Naive thymus-derived CD4-positive, alpha-beta T cell (primary cell): ENCODE measurements around the gene PSMA7. TPM values are rescaled to one million over a fixed set of nuclear protein-coding genes. Genes with fewer than 3 reads are reported as not detected.

ENCODE experiments used
- ATAC-seq: fragments of 150-1000 bp; cut with Tn5 transposase; 2 replicates; pipeline ENCODE4 v1.10.0; 2021; ENCODE audit warnings: mild to moderate bottlenecking, moderate library complexity
- CTCF ChIA-PET: fragments of 350-600 bp; sonication (Branson Sonifier 250); formaldehyde crosslinking; loops from one replicate; lab custom pipeline; 2021; ENCODE audit warnings: antibody characterized with exemption; lab: Charles Lee
- POLR2A ChIA-PET: fragments of 350-600 bp; sonication (Branson Sonifier 250); formaldehyde crosslinking; loops from one replicate; lab custom pipeline; 2021; ENCODE audit warnings: antibody characterized with exemption, inconsistent platforms; lab: Charles Lee
- DNase-seq, 9 donors: peaks; one replicate each; pipeline versions ENCODE4 v3.0.0 to v3.0.0-alpha.2; 2020 to 2022; ENCODE audit warnings: mixed read lengths in 1 of 9
- H3K27ac ChIP-seq: one replicate; pipeline ENCODE4 v1.7.0; 2013; ENCODE audit warnings: mild to moderate bottlenecking, low read depth, low read length, moderate library complexity
- H3K27me3 ChIP-seq, 2 donors: one replicate each; pipeline ENCODE4 v1.7.0; 2013; ENCODE audit warnings: low read length in 2 of 2, mild to moderate bottlenecking in 2 of 2, moderate library complexity in 2 of 2; ENCODE audit not compliant: control insufficient read depth in 2 of 2, insufficient read depth in 2 of 2
- H3K36me3 ChIP-seq, 3 experiments: 1 replicate in 2 of 3; 2 replicates in 1 of 3; pipeline ENCODE4 v1.7.0; 2013; ENCODE audit warnings: low read length in 3 of 3, mild to moderate bottlenecking in 3 of 3, moderate library complexity in 1 of 3; ENCODE audit not compliant: insufficient read depth in 3 of 3, control insufficient read depth in 2 of 3
- H3K4me1 ChIP-seq, 2 donors: one replicate each; pipeline ENCODE4 v1.7.0; 2013; ENCODE audit warnings: low read length in 2 of 2, mild to moderate bottlenecking in 2 of 2, moderate library complexity in 1 of 2; ENCODE audit not compliant: control insufficient read depth in 2 of 2, insufficient read depth in 2 of 2
- H3K4me3 ChIP-seq: 2 replicates; pipeline ENCODE4 v1.7.0; 2013; ENCODE audit warnings: mild to moderate bottlenecking, low read length
- H3K9me3 ChIP-seq, 3 experiments: 1 replicate in 2 of 3; 2 replicates in 1 of 3; pipeline ENCODE4 v1.7.0; 2013; ENCODE audit warnings: low read length in 3 of 3; ENCODE audit not compliant: control insufficient read depth in 2 of 3
- H3K27ac Mint-ChIP-seq, 9 donors: one replicate each; pipeline ENCODE4 v1.8.0; 2020 to 2022; ENCODE audit warnings: mixed read lengths in 9 of 9, mild to moderate bottlenecking in 8 of 9, moderate library complexity in 5 of 9, inconsistent platforms in 2 of 9
- H3K27me3 Mint-ChIP-seq, 5 donors: one replicate each; pipeline ENCODE4 v1.8.0; 2021 to 2022; ENCODE audit warnings: mixed read lengths in 5 of 5, mild to moderate bottlenecking in 1 of 5
- H3K36me3 Mint-ChIP-seq, 5 donors: one replicate each; pipeline ENCODE4 v1.8.0; 2020 to 2022; ENCODE audit warnings: mixed read lengths in 5 of 5, mild to moderate bottlenecking in 3 of 5, inconsistent platforms in 1 of 5
- H3K4me1 Mint-ChIP-seq, 7 donors: one replicate each; pipeline ENCODE4 v1.8.0; 2020 to 2022; ENCODE audit warnings: mixed read lengths in 7 of 7, mild to moderate bottlenecking in 3 of 7, inconsistent platforms in 1 of 7
- H3K4me3 Mint-ChIP-seq, 10 donors: one replicate each; pipeline ENCODE4 v1.8.0; 2020 to 2022; ENCODE audit warnings: mild to moderate bottlenecking in 10 of 10, mixed read lengths in 10 of 10, moderate library complexity in 6 of 10, inconsistent platforms in 2 of 10
- H3K9me3 Mint-ChIP-seq, 11 donors: one replicate each; pipeline ENCODE4 v1.8.0; 2020 to 2022; ENCODE audit warnings: mixed read lengths in 11 of 11, mild to moderate bottlenecking in 4 of 11, inconsistent platforms in 1 of 11, moderate library complexity in 1 of 11
- intact Hi-C, 2 donors: fragments of 100-400 bp; cut with micrococcal nuclease; formaldehyde crosslinking; loops; one replicate each; pipeline ENCODE4 v1.15.1; 2023
- polyA plus RNA-seq, 2 donors: library from polyadenylated mRNA; unstranded; fragments of 300-500 nt; fragmentation: Illumina TruSeq; gene quantifications; one replicate each; pipeline ENCODE4 v1.2.3, GENCODE V29; 2021
- total RNA-seq, 6 experiments: library from RNA in 5 of 6; stranded (reverse) in 5 of 6; gene quantifications; 1 replicate in 5 of 6; 2 replicates in 1 of 6; pipeline ENCODE4 v1.2.3 and lab custom pipeline; 2021 to 2026

Gene PSMA7
- total and polyA plus RNA-seq, 7 experiments from 2014 or later: 125 to 406 (median 186) TPM

DNA sequence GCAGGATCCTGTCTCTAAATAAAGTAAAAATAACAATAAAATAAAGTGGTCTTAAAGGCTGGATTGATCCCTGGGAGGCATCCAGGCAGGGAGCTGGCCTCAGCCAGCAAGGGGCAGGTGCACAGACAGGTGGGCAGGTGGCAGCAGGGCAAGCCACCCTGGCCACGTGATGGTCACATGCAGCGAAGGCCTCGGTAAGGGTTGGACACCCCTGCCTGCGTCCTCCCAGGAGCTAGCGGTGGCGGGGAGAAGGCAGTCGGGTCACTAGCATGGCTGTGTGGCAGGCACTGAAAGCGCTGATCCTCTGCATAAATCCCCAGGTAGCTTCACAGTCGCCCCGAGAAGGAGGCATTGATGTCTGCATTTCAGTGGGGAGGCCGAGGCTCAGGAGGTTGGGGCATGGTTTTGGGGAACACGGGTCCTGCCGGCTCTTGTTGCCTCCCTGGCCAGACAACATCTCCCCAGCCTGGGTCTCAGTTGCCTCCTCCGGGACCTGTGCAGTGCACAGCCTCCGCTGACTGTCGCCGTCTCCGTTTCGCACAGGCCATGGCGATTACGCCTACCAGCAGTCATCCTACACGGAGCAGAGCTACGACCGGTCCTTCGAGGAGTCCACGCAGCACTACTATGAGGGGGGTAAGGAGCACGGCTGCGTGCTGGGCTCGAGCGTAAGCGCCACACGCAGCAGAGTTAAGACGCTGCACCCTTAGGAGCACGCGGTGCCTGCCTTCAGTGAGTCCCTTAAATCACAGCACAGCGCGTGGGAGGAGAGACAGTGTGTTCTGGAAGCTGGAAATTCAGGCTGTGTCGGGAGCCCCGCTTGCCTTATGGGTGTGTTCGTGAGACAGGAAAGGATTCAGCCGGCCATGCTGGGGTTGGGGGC lies 21.9 kb upstream of the PSMA7 start:
- H3K4me1 Mint-ChIP-seq: no peaks in the 10 kb centered on the region
- H3K4me1 ChIP-seq: no peaks in the 10 kb centered on the region
- no peaks in the 10 kb centered on the region for H3K9me3 Mint-ChIP-seq
- H3K27ac ChIP-seq: no peak overlapping the region
- DNase-seq: no peak
- intact Hi-C loops: no loop called here
- H3K27me3 Mint-ChIP-seq: no peaks in the 10 kb centered on the region
- ATAC-seq: no peak
- H3K36me3 ChIP-seq: peaks cover 0 to 70% (median 0%) of the 10 kb centered on the region in 3 experiments
- H3K4me3 Mint-ChIP-seq: no peak overlapping the region
- no peaks in the 10 kb centered on the region for H3K9me3 ChIP-seq
- H3K4me3 ChIP-seq: no peak overlapping the region
- no peak overlapping the region for H3K27ac Mint-ChIP-seq
- ChIA-PET POLR2A (no interaction called here), CTCF (no interaction called here)
- H3K36me3 Mint-ChIP-seq: peaks cover 0 to 13% (median 6%) of the 10 kb centered on the region in 5 donors
- H3K27me3 ChIP-seq: no peaks in the 10 kb centered on the region

DNA sequence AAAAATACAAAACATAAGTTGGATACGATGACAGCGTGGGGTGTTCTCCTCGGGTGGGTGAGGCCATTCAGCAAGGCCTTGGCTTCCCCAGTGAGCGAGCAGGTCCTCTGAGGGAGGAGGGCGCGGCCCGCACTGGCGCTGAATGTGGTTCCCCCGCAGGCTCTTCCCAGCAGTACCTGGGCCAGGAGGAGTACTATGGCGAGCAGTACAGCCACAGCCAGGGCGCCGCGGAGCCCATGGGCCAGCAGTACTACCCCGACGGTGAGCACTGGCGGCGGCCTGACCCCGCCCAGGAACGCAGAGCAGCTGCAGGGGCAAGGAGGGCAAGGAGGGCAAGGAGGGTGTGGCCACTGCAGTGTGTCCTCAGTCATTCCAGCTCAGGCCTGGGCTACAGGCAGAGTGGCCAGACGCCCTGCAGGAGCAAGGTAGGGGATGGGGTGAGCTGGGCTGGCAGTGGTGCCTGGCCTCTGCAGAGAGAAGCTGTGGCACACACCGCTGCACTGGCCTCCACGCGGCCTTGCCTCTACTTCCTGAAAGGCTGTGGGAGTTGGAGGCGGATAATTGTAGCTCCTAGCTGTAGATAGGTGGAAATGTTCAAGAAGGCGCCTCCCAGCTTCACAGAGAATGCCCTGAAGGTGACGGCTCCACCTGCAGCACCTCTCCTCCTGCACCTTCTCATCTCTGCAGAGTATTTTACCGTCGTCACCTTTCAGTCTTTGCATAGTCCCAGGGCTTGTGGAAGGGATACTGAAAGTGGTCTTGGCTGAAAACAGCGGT lies 21.0 kb upstream of the PSMA7 start:
- H3K4me1 Mint-ChIP-seq: peaks cover 0 to 5% (median 0%) of the 10 kb centered on the region in 7 donors
- no peak overlapping the region for H3K27ac ChIP-seq
- H3K9me3 Mint-ChIP-seq: no peaks in the 10 kb centered on the region
- ATAC-seq: no peak
- peaks cover 0 to 3% of the 10 kb centered on the region in 2 donors for H3K4me1 ChIP-seq
- DNase-seq: no peak
- no peak overlapping the region for H3K4me3 Mint-ChIP-seq
- intact Hi-C loops: no loop called here
- CTCF ChIA-PET: no interaction called here
- H3K9me3 ChIP-seq: no peaks in the 10 kb centered on the region
- H3K27me3 ChIP-seq: no peaks in the 10 kb centered on the region
- peaks cover 0 to 70% (median 0%) of the 10 kb centered on the region in 3 experiments for H3K36me3 ChIP-seq
- no peak overlapping the region for H3K27ac Mint-ChIP-seq
- H3K36me3 Mint-ChIP-seq: peaks cover 0 to 17% (median 6%) of the 10 kb centered on the region in 5 donors
- H3K27me3 Mint-ChIP-seq: no peaks in the 10 kb centered on the region
- H3K4me3 ChIP-seq: no peak overlapping the region
- POLR2A ChIA-PET: no interaction called here

- H3K36me3 ChIP-seq: peaks cover 0 to 64% (median 0%) of the 10 kb centered on the region in 3 experiments
- POLR2A ChIA-PET: no interaction called here
- peaks cover 0 to 17% (median 6%) of the 10 kb centered on the region in 5 donors for H3K36me3 Mint-ChIP-seq
Observed at GRCh38 chr20:62163485-62163865, 20.3 kb upstream of the PSMA7 start.

GRCh38 chr20:62162765-62163484 lies 19.7 kb upstream of the PSMA7 start:
- Mint-ChIP-seq H3K4me1 (peaks cover 0 to 5% (median 0%) of the 10 kb centered on the region in 7 donors), H3K36me3 (peaks cover 0 to 17% (median 6%) of the 10 kb centered on the region in 5 donors), H3K27me3 (no peaks in the 10 kb centered on the region), H3K4me3 (no peak overlapping the region), H3K27ac (no peak overlapping the region), H3K9me3 (no peaks in the 10 kb centered on the region)
- H3K4me1 ChIP-seq: peaks cover 0 to 3% of the 10 kb centered on the region in 2 donors
- H3K27me3 ChIP-seq: no peaks in the 10 kb centered on the region
- no peak overlapping the region for H3K27ac ChIP-seq
- peaks cover 0 to 62% (median 0%) of the 10 kb centered on the region in 3 experiments for H3K36me3 ChIP-seq
- H3K4me3 ChIP-seq: no peak overlapping the region
- ATAC-seq: no peak
- no peak for DNase-seq
- intact Hi-C loops: no loop called here
- ChIA-PET CTCF (no interaction called here), POLR2A (no interaction called here)
- H3K9me3 ChIP-seq: no peaks in the 10 kb centered on the region

More at GRCh38 chr20:62163485-62163865, 20.3 kb upstream of the PSMA7 start:
- Histone ChIP-seq H3K4me3 (no peak overlapping the region), H3K27ac (no peak overlapping the region), H3K4me1 (peaks cover 0 to 3% of the 10 kb centered on the region in 2 donors), H3K27me3 (no peaks in the 10 kb centered on the region), H3K9me3 (no peaks in the 10 kb centered on the region)
- Mint-ChIP-seq H3K4me3 (no peak overlapping the region), H3K9me3 (no peaks in the 10 kb centered on the region), H3K4me1 (peaks cover 0 to 5% (median 0%) of the 10 kb centered on the region in 7 donors), H3K27me3 (no peaks in the 10 kb centered on the region), H3K27ac (no peak overlapping the region)
- intact Hi-C loops: no loop called here
- ATAC-seq: no peak
- no peak for DNase-seq
- CTCF ChIA-PET: no interaction called here

DNA sequence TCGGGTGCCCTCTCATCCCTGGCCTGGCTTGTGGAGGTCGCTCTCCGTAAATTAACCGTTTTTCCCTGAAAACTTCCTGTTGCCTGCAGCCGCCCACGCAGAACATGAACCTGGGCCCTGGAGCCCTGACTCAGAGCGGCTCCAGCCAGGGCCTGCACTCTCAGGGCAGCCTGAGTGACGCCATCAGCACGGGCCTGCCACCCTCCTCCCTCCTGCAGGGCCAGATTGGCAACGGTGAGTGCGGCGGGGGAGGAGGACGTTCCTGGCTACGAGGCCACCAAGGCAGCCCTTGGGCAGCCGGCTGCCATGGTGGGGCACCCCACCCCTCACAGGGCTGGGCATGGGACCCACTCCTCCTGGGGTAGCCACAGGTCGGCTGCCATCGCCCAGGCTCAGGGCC lies 18.2 kb upstream of the PSMA7 start:
- H3K4me1 Mint-ChIP-seq: peaks cover 0 to 7% (median under 1%) of the 10 kb centered on the region in 7 donors
- Histone ChIP-seq H3K27me3 (no peaks in the 10 kb centered on the region), H3K36me3 (peaks cover 0 to 61% (median 0%) of the 10 kb centered on the region in 3 experiments), H3K4me1 (peaks cover 0 to 3% of the 10 kb centered on the region in 2 donors), H3K4me3 (no peak overlapping the region), H3K9me3 (no peaks in the 10 kb centered on the region), H3K27ac (no peak overlapping the region)
- H3K4me3 Mint-ChIP-seq: no peak overlapping the region
- ChIA-PET POLR2A (no interaction called here), CTCF (interaction anchor here (0.7 kb wide), 1 partner anchor 19 kb away, joined by 4 read pairs; no protein-coding TSS in a partner anchor)
- H3K9me3 Mint-ChIP-seq: no peaks in the 10 kb centered on the region
- DNase-seq (no peak), ATAC-seq (no peak)
- intact Hi-C loops: no loop called here
- H3K27me3 Mint-ChIP-seq: no peaks in the 10 kb centered on the region
- H3K27ac Mint-ChIP-seq: no peak overlapping the region
- peaks cover 0 to 15% (median 5%) of the 10 kb centered on the region in 5 donors for H3K36me3 Mint-ChIP-seq

GRCh38 chr20:62160876-62161275 lies 17.7 kb upstream of the PSMA7 start:
- Mint-ChIP-seq H3K9me3 (no peaks in the 10 kb centered on the region), H3K4me3 (no peak overlapping the region), H3K27me3 (no peaks in the 10 kb centered on the region), H3K27ac (no peak overlapping the region), H3K4me1 (peaks cover 0 to 10% (median 5%) of the 10 kb centered on the region in 7 donors), H3K36me3 (peaks cover 0 to 13% (median 4%) of the 10 kb centered on the region in 5 donors)
- Histone ChIP-seq H3K36me3 (peaks cover 0 to 57% (median under 1%) of the 10 kb centered on the region in 3 experiments), H3K4me1 (peaks cover 0 to 3% of the 10 kb centered on the region in 2 donors), H3K4me3 (no peak overlapping the region), H3K27me3 (no peaks in the 10 kb centered on the region), H3K9me3 (no peaks in the 10 kb centered on the region), H3K27ac (no peak overlapping the region)
- DNase-seq (no peak), ATAC-seq (no peak)
- ChIA-PET POLR2A (no interaction called here), CTCF (no interaction called here)
- intact Hi-C loops: no loop called here
